HT1080 (cell line): Measurements from ENCODE around the gene VWA1. TPM values are rescaled to one million over a fixed set of nuclear protein-coding genes. Genes with fewer than 3 reads are reported as not detected.
"Not testable (repeated sequence)": the region's sequence is repeated elsewhere in the genome, so short reads cannot be mapped to it uniquely, and the experiment has no call there.

Experiments
- DNase-seq: peaks from one replicate; pipeline ENCODE4 v3.0.0-alpha.2; 2015; ENCODE audit warnings: low read depth
- total RNA-seq: library from RNA; depleted of rRNA; stranded (reverse); fragments of >200 nt; shearing (Covaris generic); gene quantifications from 2 replicates; pipeline ENCODE4 v1.2.3, GENCODE V29; 2014

VWA1 gene
- total RNA-seq, 1 experiment from 2014 or later, result 0.05 TPM

DNA sequence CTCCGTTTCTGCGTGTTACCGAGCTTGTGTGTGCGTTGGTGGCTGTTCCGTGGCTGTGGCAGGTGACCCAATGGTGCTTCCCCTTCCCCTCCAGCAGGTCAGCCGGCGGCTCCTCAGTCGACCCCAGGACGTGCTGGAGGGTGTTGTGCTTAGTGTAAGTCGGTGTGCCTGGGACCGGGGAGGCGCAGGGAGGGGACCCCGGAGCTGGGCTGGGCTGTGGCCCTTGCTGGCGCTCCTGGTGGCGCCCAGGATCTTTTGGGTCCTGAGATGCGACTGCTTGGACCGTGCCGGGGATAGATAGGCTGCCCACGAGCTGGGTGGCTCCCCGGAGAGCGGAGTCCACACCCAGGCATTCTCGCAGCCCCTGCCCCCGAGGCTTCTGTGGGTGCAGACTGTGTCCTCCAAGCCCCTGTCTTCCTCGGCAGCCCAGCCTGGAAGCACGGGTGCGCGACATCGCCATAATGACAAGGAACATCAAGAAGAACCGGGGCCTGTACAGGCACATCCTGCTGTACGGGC is 19.9 kb downstream of the VWA1 start:
- DNase-seq, result no peak

DNA sequence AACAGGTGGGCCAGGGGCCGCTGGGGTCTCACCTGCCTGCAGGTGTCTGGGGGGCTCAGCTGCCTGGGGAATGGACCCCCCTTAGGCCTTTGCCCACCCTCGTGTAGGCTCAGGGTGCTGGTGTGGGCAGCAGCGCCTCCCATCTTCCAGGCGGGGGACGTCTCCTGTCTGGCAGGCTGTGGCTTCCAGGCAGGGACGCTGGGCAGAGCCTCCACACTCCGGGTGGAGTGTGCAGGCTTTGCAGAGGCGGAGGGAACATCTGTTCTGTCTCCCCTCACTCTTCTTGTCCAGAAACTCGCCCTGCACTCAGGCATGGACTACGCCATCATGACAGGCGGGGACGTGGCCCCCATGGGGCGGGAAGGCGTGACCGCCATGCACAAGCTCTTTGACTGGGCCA is 20.4 kb downstream of the VWA1 start:
- not testable (repeated sequence) for DNase-seq

DNA sequence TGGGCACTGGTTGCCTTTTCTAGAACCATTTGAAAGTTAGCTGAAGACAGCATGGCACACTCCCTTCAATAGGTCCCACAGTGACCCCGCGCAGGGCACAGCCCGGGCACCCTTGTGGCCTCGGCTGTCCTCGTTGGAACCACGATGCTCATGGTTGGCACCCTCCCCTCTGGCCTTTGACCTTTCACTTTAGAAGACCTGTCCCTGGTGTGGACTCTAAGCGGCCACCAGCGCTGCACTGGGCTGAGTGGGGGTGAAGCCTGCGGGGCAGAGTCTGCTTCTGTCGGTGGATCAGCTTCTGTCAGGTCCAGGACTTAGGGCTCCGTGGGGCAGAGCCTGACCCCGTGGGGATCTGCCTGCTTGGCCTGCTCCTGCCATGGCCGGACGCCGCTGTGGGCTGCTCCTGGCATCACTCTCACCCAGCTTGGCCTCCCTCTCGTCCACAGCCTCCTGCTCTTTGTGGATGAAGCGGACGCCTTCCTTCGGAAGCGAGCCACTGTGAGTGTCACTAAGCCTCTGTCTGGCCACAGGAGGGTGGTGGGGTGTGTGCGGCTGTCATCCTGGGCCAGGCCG is 21.3 kb downstream of the VWA1 start:
- not testable (repeated sequence) for DNase-seq

DNA sequence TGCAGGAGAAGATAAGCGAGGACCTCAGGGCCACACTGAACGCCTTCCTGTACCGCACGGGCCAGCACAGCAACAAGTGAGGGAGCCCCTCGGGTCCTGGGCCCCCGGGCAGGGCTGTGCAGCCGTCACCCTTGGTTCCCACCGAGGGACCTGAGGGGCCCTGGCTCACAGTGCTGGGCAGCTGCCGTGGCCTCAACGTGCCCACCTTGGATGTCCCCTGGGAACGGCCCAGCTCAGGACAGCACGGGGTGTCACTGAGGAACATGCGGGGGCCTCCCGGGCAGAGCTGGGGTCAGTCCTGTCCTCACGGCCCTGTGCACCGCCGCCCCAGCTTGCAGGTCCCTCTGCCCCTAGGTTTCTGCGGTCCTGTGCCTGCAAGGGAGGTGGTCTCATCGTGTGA is 23.7 kb downstream of the VWA1 start:
- DNase-seq, result not testable (repeated sequence)

DNA sequence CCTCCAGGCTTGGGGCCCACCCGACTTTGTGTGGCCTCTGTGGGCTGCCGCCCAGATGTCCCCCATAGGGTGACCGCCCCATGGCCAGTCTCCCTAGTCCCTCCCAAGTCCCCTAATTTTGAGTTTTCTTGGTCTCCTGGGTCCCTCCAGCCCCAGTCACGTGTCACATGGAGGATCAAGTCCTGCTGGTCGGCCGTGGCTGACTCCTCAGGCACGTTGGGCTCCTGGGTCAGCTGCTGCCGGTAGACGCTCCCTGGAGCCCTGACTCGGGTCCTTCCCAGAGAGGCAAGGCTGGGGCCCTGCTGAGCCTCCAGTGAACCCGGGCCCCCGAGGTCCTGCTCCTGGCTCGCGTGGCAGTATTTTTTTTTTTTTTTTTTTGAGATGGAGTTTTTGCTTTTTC is 24.2 kb downstream of the VWA1 start:
- not testable (repeated sequence) for DNase-seq

DNA sequence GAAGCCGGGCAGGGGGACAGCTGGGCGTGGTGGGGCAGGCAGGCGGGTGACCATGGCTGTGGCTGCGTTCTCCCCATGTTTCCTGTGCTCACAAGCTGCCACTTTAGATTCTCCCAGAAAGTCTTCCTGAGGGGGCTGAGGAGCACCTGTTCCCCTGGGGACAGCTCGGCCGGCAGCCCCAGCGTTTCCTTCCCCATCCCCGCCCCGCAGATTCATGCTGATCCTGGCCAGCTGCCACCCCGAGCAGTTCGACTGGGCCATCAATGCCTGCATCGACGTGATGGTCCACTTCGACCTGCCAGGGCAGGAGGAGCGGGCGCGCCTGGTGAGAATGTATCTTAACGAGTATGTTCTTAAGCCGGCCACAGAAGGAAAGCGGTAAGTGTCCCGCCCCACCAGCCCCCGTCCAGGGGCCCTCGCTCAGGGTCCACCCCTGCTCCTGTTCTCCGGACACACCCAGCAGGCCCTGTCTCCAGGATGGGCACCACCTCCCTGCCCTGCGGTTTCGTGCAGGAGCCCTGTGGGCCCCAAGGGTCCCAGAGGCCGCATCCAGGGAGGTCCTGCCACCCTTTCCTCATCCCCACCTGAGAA is 25.1 kb downstream of the VWA1 start:
- no peak for DNase-seq

DNA sequence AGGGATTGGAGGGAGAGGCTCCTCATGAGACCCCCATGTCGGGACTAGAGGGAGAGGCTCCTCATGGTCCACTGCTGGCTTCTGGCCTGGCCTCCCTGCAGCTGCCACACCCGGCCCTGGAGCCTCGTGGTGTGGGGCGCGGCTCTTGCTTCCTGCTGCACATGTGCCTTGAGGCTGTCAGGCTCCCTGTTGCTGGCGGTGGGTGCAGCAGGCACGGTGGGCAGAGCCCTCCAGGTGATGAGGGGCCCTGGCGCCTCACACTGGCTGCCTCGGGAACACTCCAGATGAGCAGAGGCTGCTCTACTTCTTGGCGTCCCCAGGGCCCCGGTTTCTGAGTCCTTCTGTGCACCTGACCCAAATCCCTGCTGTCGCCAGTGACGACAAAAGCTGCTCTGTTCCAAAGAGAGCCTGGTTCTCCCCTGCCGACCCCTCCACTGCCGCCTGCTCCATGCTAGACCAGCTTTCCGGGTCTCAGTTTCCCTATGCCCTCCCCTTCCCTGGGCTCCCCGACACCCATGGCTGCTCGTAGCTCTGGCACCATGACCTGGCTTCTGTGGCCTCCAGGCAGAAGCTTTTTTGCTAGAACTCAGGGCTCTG is 26.3 kb downstream of the VWA1 start:
- DNase-seq, result no peak

DNA sequence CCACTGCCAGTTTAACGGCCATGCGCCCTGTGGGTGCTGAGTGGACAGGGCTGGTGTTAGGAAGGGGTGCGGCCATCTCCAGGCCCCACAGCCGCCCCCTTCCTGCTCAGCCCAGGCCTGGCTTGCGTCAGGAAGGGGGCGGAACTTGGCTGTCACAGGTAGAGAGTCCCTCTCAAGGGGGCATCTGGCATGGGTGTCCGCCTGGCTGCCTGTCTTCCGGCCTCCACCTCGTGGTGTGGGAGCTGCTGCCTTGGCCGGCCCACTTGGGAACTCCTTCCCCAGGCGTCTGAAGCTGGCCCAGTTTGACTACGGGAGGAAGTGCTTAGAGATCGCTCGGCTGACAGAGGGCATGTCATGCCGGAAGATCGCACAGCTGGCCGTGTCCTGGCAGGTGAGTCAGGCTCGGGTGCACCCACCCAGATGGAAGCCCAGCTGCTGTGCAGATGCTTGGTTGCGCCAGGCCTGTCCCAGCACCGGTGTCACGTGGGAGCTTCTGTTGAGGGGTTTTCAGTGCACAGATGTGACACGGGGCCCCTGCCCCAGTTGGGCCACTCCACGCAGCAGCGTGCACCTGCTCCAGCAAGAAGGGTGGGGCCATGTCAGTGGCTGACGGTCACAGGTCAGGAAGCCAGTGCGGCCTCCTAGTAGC is 27.0 kb downstream of the VWA1 start:
- DNase-seq, result peak; percentile 49

DNA sequence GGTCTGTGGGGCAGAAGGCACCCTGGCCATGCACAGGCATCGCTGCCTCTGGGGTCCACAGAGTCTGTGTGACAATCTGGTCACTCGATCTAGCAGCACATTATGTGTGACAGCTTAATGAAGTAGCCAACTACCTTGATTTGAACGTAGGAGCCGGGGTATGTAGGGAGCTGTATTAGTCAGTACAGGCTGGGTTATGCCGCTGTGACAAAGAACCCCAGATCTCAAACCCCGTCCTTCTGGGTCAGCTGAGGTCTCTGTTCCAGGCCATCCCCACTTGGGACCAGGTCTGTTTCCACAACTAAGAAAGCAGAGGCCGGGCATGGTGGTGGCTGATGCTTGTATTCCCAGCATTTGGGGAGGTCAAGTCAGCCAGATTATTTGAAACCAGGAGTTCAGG is 27.8 kb downstream of the VWA1 start:
- no peak for DNase-seq

DNA sequence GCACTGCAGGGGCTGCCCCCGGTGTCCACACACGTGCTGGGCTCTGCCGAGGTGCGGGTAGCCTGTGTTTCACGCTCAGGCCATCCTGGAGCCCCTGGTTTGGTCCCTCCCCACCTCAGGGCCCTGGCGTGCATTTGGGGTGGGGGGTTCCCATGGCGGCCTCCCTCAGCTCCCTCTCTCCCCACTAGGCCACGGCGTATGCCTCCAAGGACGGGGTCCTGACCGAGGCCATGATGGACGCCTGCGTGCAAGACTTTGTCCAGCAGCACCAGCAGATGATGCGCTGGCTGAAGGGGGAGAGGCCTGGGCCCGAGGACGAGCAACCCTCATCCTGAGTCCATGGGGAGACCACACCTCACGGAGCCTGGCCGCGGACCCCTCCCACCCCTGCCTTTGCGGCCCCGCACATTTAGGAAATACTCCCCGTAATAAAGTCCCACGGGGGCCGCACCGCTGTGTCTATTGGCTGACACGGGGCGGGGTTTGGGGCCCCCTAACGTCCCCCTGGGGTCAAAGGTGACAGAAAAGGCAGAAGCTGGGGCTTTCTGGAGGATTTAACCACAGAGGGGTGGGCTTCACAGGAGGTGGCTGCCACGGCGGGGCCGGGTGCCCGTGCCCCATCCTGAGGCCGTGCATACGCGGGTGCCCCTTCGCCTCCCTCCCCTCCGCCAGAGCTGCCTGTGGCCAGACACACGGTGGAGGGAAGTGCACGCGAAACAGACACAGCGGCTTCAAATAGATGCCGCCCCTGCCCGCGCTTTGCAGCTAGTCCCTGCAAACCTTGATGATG is 32.9 kb downstream of the VWA1 start:
- not testable (repeated sequence) for DNase-seq

DNA sequence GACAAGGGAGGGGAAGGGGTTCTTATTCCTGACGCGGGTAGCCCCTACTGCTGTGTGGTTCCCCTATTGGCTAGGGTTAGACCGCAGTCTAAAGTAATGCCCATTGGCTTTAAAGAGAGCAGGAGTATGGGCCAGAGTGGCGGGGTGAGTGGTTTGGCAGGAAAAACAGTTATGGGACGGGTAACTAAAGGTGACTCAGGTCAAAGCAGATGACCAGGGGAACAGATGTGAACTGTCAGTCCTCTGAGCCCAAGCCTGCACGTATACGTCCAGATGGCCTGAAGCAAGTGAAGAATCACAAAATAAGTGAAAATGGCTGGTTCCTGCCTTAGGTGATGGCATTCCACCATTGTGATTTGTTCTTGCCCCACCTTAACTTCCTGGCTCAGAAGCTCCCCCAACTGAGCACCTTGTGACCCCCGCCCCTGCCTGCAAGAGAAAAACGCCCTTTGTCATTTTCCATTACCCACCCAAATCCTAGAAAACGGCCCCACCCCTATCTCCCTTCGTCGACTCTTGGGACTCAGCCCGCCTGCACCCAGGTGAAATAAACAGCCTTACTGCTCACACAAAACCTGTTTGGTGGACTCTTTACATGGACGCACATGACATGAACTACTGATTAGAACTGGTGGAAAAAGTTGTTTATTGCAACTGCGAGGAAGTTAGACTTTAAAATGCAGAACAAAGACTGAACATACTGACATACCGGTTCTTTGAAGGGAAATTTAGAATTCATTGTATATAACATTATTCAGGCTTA is 35.3 kb downstream of the VWA1 start:
- DNase-seq, result no peak

DNA sequence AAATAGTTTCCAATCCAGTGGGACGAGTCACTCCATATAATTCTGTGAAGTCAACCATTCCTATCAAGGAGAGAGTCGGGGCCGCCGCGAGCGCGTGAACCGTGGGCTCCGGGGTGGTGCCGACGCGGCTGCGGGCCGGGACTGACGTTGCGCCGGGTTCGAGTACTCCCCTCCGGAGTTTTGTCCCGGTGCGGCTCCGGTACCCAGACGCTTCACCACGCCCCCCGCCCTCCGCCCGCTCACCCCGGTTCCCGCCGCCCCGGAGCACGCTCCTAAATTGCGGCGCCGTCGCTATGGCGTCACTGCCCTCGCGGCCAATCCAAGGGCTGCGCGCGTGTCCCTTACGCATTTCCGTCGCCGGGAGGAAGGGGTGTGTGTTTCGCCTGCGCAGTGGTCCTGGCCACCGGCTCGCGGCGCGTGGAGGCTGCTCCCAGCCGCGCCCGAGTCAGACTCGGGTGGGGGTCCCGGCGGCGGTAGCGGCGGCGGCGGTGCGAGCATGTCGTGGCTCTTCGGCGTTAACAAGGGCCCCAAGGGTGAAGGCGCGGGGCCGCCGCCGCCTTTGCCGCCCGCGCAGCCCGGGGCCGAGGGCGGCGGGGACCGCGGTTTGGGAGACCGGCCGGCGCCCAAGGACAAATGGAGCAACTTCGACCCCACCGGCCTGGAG is 36.0 kb downstream of the VWA1 start, which contains the start of gene ATAD3B:
TSS of gene ATAD3B (plus strand) at position 377 of the 664 bp plus-strand sequence. CDS start at position 497, 120 bp downstream.
- DNase-seq, result peak; percentile 88

DNA sequence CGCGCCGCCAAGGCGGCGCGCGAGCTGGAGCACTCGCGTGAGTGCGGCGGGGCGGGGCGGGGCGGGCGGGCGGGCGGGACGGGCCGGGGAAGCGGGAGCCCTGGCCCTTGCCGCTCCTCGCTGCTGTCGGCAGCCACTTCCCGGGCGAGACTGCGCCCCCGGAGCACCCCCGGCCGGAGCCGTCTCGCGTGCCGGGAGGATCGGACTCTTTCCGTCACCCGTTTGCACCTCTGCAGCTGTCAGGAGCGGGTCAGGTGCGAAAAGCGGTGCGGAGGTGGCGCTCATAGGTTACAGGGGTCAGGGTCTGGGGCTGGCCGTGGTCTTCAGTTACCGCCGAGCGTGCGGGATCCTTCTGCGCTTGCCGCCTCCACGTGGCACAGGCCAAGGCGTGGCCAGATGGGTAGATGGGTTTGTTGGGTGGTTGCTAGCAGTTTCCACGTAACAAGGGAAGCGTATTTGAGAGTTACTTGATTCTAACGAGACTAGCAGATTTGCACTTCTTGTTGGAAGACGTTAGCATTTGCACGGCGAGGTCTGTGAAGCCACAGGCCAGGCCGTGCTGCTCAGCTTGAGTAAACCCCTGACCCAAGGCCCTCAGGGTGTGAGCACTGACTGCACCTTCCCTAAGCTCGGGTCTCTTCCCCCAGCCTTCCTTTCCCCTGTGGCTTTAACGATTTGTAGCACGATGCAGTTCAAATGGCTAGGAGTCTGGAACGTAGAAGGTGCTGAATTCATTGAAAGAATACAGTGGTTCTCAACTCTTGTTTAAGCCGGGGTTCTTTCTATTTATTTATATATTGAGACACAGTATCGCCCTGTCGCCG is 36.8 kb downstream of the VWA1 start:
- DNase-seq, result not testable (repeated sequence)

DNA sequence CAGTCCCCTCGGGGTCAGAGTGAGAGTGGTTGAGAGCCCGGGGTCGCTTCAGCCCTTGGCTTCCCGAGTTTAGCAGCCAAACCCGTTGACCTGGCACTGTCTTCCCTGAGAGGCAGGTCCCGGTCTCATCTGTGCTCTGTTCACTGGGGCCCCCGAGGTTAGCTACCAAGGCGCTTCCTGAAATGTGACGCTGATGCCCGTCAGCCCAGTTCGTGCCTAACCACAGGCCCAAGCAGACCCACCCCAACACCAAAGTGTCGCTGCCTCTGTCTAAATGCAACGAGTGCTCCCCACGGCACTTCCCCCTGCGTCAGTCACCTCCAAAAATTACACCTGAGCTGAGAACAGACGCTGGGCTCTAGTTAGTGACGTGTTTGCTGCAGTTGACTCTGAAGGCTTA is 40.5 kb downstream of the VWA1 start:
- not testable (repeated sequence) for DNase-seq

DNA sequence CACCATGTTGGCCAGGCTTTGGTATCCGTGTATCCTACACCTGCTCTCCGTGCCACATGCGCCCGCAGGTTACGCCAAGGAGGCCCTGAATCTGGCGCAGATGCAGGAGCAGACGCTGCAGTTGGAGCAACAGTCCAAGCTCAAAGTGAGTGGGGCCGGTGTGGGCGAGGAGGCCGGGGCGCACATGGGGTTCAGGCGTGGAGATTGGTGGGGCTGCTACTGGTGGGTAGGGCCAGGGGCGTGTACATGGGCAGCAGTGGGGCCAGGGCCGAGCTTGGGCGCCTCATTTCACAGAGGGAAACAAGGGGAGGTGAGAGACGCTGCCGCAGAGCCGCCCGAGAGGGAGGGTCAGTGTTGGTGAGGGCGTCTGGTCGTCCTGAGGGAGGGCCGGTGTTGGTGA is 41.7 kb downstream of the VWA1 start:
- DNase-seq, result no peak

DNA sequence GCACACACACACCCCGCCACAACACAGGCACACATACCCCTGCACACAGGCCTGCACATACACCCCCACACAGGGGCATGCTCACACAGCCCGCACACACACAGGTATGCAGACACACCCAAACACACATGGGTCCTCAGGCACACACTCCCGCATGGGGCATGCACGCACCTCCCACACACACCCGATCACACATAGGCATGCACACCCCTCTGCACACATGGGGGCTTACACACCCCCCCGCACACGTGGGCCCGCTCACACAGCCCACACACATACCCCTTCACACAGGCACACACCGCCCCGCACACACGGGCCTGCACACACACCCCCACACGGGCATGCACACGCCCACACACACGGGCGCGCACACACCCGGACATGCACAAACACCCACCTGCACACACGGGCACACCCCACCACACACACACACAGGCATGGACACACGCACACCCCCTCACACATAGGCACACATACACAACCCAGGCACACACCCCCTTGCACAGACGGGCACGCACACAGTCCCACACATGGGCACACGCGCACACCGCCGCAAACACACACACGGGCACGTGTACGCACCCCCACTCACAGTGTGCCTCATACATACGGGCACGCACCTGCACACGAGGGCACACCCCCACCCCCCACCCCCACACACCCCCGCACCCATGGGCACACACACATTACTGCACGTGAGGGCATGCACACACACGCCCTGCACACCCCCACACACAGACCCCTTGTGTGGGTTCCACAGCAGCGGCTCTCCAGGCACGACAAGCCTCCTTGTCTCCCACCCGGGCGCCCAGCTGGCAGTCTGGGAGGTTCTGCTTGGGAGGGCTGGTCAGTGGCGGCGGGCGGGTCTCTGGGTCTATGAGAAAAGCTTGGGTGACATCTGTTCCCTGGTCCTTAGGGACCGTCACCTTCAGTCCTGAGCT is 44.3 kb downstream of the VWA1 start:
- no peak for DNase-seq

DNA sequence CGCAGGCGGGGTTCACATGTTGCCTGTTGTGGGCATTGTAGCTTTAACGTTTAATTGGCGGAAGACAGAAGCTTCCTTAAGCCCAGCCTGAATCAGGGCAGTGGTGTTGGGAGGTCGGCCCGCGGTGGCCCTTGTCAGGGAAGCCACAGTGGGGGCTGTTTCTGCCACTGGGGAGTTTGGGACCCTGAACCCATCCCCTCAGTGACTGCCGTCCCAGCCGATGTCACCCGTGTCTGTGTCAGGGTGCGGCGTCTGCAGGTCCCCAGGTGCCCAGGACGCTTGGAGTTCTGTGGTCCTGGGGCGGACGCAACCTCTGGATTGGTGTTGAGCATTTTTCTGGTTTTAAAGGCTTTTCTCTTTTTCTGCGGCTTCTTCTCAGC is 45.0 kb downstream of the VWA1 start:
- DNase-seq, result not testable (repeated sequence)

DNA sequence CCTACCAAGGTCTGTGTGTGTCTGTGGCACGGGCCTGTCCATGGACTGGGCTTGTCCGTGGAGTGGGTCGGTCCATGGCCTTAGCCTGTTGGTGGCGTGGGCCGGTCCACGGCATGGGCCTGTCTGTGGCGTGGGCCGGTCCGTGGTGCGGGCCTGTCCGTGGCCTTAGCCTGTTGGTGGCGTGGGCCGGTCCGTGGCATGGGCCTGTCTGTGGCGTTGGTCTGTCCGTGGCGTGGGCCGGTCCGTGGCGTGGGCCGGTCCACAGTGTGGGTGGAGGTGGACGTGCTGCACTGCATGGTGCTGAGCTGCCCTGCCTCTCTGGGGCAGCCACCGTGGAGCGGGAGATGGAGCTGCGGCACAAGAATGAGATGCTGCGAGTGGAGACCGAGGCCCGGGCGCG is 46.3 kb downstream of the VWA1 start:
- not testable (repeated sequence) for DNase-seq
